ENCODE results near the gene SMIM14.

SMIM14 gene

GRCh38 chr4:39497909-39498726, 140.5 kb downstream of the SMIM14 start:
- no peak for DNase-seq (ENCODE audit: low read depth)

Data from GM04504 (cell line).